ENCODE measurements around the gene LPP. TPM values are rescaled to one million over a fixed set of nuclear protein-coding genes. Genes with fewer than 3 reads are reported as not detected.

The LPP gene
- total RNA-seq, 6 experiments from 2014 or later = 84.1 to 121 (median 102) TPM

DNA sequence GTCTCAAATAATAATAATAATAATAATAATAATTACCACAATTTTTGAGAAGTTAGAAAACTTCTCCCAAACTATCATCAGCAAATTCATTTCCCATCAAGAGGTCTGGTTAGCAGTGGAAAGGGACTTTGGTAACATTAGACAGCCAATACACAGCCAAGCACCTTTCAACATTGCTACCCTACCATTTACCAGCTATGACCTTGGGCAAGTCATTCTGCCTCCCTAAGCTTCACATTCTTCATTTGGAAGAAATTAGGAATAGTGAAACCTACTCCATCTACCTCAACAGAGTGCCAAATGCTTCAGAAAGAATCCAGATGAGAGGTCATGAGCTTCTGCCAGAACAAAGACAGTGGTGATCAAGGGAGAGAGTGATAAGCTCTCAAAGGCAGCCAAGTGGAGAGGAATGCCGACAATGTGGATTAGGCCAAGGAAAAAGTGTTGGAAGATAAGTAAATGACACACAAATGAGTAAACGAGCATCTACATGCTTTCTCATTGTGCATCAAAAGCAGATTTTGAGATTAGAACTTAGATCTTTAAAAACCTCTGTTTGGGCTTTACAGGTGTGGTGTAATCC lies 42.9 kb upstream of the LPP start:
- no peak overlapping the region for H3K4me3 Mint-ChIP-seq
- TF ChIP-seq, protein P1, sequence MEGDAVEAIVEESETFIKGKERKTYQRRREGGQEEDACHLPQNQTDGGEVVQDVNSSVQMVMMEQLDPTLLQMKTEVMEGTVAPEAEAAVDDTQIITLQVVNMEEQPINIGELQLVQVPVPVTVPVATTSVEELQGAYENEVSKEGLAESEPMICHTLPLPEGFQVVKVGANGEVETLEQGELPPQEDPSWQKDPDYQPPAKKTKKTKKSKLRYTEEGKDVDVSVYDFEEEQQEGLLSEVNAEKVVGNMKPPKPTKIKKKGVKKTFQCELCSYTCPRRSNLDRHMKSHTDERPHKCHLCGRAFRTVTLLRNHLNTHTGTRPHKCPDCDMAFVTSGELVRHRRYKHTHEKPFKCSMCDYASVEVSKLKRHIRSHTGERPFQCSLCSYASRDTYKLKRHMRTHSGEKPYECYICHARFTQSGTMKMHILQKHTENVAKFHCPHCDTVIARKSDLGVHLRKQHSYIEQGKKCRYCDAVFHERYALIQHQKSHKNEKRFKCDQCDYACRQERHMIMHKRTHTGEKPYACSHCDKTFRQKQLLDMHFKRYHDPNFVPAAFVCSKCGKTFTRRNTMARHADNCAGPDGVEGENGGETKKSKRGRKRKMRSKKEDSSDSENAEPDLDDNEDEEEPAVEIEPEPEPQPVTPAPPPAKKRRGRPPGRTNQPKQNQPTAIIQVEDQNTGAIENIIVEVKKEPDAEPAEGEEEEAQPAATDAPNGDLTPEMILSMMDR (IDR thresholded peaks at IDR 0.05) = no peak
- no peaks in the 10 kb centered on the region for H3K9me3 Mint-ChIP-seq
- H3K27me3 Mint-ChIP-seq (ENCODE audit: insufficient read depth) = peaks cover 3% of the 10 kb centered on the region
- DNase-seq = no peak
- H3K4me1 Mint-ChIP-seq (ENCODE audit: low read depth) = peaks cover 14% of the 10 kb centered on the region
- H3K27ac Mint-ChIP-seq = no peak overlapping the region
- no peaks in the 10 kb centered on the region; the same call in 1 of the 2 replicates for H3K36me3 Mint-ChIP-seq (ENCODE audit: low read depth)

DNA sequence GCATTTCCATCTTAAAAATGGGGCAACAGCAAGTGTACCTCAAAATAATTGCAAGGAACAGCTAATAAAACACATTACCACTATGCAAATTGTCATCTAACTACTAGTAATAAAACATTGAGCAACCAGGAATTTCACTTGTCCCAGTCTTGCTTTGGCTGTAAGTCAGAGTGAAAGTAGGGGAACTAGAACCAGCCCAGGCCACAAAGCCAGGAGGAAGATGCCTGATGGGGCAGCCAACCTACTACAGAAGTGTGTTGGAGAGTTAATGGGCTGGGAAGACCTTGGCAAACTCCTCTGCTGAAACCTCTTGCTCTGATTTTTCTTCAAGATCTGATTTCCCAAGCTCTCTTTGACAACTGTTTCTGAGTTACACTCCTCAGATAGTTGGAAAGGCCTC lies 40.2 kb upstream of the LPP start:
- no peak overlapping the region for H3K27ac Mint-ChIP-seq
- TF ChIP-seq, protein P1 (IDR thresholded peaks at IDR 0.05) = no peak
- H3K4me1 Mint-ChIP-seq (ENCODE audit: low read depth) = peaks cover 12% of the 10 kb centered on the region
- H3K9me3 Mint-ChIP-seq = no peaks in the 10 kb centered on the region
- H3K27me3 Mint-ChIP-seq (ENCODE audit: insufficient read depth) = no peaks in the 10 kb centered on the region; the same call in none of the 2 replicates
- DNase-seq = no peak
- no peaks in the 10 kb centered on the region; the same call in 1 of the 2 replicates for H3K36me3 Mint-ChIP-seq (ENCODE audit: low read depth)
- H3K4me3 Mint-ChIP-seq = no peak overlapping the region

DNA sequence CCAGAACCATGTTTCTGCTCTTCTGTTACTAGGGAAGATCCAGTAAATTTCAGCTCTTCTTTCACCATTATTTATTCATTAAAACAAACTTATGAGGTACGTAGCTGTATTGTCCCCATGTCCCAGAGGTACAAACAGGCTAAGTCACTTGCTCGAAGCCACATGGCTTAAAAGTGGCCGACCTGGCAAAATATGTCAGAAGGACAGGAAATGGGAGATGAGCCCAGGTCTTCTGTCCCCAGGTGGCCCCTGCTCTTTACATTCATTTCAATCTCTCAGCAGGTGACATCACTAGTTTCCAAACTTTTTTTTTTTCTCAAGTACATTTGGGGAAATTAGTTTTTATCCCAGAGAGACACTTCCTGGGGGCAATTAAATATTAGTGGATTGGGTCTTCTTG lies 34.1 kb upstream of the LPP start:
- H3K4me3 Mint-ChIP-seq = no peak overlapping the region
- H3K9me3 Mint-ChIP-seq = no peaks in the 10 kb centered on the region
- no peaks in the 10 kb centered on the region; the same call in none of the 2 replicates for H3K27me3 Mint-ChIP-seq (ENCODE audit: insufficient read depth)
- TF ChIP-seq, protein P1 (IDR thresholded peaks at IDR 0.05) = no peak
- peaks cover 10% of the 10 kb centered on the region; the same call in 1 of the 2 replicates for H3K4me1 Mint-ChIP-seq (ENCODE audit: low read depth)
- no peak overlapping the region for H3K27ac Mint-ChIP-seq
- H3K36me3 Mint-ChIP-seq (ENCODE audit: low read depth) = no peaks in the 10 kb centered on the region
- DNase-seq = no peak

DNA sequence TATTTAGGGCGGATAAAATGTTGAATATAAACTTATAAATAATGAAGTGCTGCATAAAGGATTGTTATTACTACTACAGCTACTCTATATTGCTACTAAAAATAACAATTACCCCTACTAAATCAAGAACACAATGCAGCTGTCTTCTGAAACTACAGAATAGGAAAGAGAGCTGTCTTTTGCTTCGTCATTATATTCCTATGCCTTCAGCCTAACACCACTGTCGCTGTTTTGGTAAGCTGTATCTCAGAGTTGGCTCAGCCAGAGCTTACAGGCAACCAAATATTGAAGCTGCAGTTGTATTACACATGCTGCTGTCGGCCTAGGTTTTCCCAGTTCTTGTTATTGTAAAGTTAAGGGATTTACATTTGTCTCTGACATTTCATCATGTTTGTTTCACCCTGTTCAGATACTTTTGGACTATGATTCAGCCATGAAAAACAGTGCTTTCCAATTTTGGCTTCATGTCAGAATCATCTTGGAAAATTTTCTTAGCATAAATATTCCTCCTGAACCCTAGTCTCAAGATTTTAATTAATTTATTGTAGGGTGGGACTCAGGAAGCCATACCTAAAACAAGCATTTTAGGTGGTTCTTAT lies 31.3 kb upstream of the LPP start:
- DNase-seq = no peak
- no peak overlapping the region for H3K27ac Mint-ChIP-seq
- H3K4me1 Mint-ChIP-seq (ENCODE audit: low read depth) = peaks cover 17% of the 10 kb centered on the region

DNA sequence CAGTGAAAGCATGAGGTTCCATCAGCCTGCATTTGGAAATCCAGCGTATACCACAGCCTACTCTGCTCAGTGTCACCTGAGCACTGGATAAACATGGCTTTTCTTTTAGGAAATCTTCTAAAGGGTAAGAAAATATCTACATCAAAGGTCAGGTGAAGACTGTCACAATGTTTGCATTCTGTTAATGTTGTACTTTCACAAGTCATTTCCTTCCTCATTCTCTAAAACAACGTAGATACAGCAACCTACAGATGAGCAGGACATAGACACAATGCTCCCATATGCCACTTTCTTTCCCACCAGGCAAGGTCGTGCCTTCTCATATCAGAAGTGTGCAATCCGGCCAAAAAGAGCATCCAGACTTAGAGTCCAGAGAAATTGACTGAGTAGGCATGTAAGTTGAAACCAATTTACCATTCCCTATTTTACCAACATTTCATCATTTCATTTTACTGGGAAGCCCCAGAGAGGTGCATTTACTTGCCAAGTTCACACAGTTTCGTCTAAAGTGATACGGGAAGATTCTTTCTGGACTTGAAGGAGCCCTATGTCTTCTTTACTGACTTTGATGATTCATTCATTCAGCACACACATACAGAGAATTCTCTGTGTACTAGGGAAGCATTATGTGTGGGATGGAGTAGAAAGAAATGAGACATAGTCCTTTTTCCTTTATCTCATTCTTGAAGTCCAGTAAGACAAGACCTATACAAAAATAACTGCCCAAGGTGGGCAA lies 30.6 kb upstream of the LPP start:
- Mint-ChIP-seq H3K4me1 (ENCODE audit: low read depth) (peaks cover 17% of the 10 kb centered on the region), H3K36me3 (ENCODE audit: low read depth) (no peaks in the 10 kb centered on the region), H3K27me3 (ENCODE audit: insufficient read depth) (no peaks in the 10 kb centered on the region; the same call in 1 of the 2 replicates), H3K4me3 (no peak overlapping the region), H3K9me3 (no peaks in the 10 kb centered on the region), H3K27ac (no peak overlapping the region)
- DNase-seq = no peak
- TF ChIP-seq, protein P1 (IDR thresholded peaks at IDR 0.05) = no peak

More for the DNA sequence above, 31.3 kb upstream of the LPP start:
- Mint-ChIP-seq H3K9me3 (no peaks in the 10 kb centered on the region), H3K4me3 (no peak overlapping the region), H3K27me3 (ENCODE audit: insufficient read depth) (no peaks in the 10 kb centered on the region; the same call in none of the 2 replicates), H3K36me3 (ENCODE audit: low read depth) (no peaks in the 10 kb centered on the region)
- TF ChIP-seq, protein P1 (IDR thresholded peaks at IDR 0.05) = no peak

Measured in HFFc6 (cell line).